Ovary (tissue), 3 donors: ENCODE results near the gene PSTPIP2.

Experiments used
- EP300 ChIP-seq: sonication (generic); formaldehyde crosslinking; IDR thresholded peaks from one replicate; pipeline ENCODE4 v1.6.1; 2017; ENCODE audit warnings: antibody characterized with exemption
- POLR2A ChIP-seq: fragments of 450-650 bp; IDR thresholded peaks from one replicate; pipeline ENCODE4 v1.6.1; 2017; ENCODE audit warnings: antibody characterized with exemption, mild to moderate bottlenecking, moderate library complexity
- TF ChIP-seq, protein P1 (sequence below), 3 donors: fragments of 450-650 bp in 2 of 3; fragments of 200-600 bp in 1 of 3; IDR thresholded peaks; one replicate each; pipeline versions ENCODE4 v1.5.1 to v1.8.0; 2016 to 2022; ENCODE audit warnings: antibody characterized with exemption in 3 of 3, mild to moderate bottlenecking in 1 of 3
- donor health status: DM: no; HTN: no; CAD: no.

DNA sequence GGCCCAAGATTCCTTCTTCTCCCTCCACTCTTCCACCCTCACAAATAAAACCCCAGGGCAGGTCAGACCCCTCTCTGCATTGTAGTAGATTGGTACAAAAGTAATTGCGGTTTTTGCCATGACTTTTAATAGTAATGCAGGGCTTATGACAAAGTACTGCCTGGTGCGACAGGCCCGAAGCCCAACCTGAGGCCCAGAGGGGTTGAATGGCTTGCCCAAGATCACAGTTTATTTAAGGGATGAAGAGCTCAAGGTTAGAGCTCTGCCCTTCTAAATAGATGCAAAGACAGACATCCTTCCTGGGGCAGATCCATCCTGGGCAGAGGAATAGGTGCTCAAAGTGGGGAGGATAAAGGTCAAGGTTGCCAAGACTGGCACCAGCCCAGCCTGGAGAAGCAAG is 899 bp upstream of the PSTPIP2 start:
- TF ChIP-seq, protein P1, sequence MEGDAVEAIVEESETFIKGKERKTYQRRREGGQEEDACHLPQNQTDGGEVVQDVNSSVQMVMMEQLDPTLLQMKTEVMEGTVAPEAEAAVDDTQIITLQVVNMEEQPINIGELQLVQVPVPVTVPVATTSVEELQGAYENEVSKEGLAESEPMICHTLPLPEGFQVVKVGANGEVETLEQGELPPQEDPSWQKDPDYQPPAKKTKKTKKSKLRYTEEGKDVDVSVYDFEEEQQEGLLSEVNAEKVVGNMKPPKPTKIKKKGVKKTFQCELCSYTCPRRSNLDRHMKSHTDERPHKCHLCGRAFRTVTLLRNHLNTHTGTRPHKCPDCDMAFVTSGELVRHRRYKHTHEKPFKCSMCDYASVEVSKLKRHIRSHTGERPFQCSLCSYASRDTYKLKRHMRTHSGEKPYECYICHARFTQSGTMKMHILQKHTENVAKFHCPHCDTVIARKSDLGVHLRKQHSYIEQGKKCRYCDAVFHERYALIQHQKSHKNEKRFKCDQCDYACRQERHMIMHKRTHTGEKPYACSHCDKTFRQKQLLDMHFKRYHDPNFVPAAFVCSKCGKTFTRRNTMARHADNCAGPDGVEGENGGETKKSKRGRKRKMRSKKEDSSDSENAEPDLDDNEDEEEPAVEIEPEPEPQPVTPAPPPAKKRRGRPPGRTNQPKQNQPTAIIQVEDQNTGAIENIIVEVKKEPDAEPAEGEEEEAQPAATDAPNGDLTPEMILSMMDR (IDR thresholded peaks at IDR 0.05), result no peak
- TF ChIP-seq POLR2A, result no peak
- no peak for TF ChIP-seq EP300
